IMR-90 (cell line): ENCODE measurements around the gene NOL4L. TPM values are rescaled to one million over a fixed set of nuclear protein-coding genes. Genes with fewer than 3 reads are reported as not detected.

ENCODE experiments used
- ATAC-seq: fragments of 200-7000 bp; cut with Tn5 transposase; 2 replicates; pipeline ENCODE4 v1.9.1; 2020; ENCODE audit warnings: low read depth, mild to moderate bottlenecking, moderate library complexity
- BruUV-seq: library from RNA; stranded (reverse); fragments of 400-500 nt; replicated peaks from 2 replicates; lab custom pipeline; 2021; lab: Mats Ljungman, UMichigan
- CTCF ChIA-PET: fragments of 300-600 bp; formaldehyde crosslinking; extraction: SDS; loops from one replicate; lab custom pipeline; 2021; ENCODE audit warnings: antibody characterized with exemption; lab: Yijun Ruan, JAX
- POLR2A ChIA-PET: fragments of 300-600 bp; sonication (Branson Sonifier 250); formaldehyde crosslinking; loops from one replicate; lab custom pipeline; 2022; ENCODE audit warnings: antibody characterized with exemption; ENCODE audit not compliant: unreplicated experiment; lab: Charles Lee
- DNase-seq: peaks from one replicate; pipeline ENCODE4 v3.0.0; 2013
- H2AFZ ChIP-seq: replicated peaks from 2 replicates; pipeline ENCODE3; 2013; ENCODE audit warnings: low read length, mild to moderate bottlenecking; ENCODE audit not compliant: poor library complexity
- H2AK5ac ChIP-seq: 2 replicates; pipeline ENCODE4 v1.6.1; 2013; ENCODE audit warnings: low read depth, low read length, inconsistent platforms
- H2AK9ac ChIP-seq: replicated peaks from 2 replicates; pipeline ENCODE3; 2013; ENCODE audit warnings: mild to moderate bottlenecking, low read depth, low read length, moderate library complexity; ENCODE audit not compliant: poor library complexity
- H2BK120ac ChIP-seq: 2 replicates; pipeline ENCODE4 v1.6.1; 2013; ENCODE audit warnings: low read depth, low read length, inconsistent platforms
- H2BK15ac ChIP-seq: 3 replicates; pipeline ENCODE4 v1.6.1; 2013; ENCODE audit warnings: low read depth, low read length, inconsistent platforms
- H2BK20ac ChIP-seq: 2 replicates; pipeline ENCODE4 v1.6.1; 2013; ENCODE audit warnings: low read depth, mild to moderate bottlenecking, inconsistent platforms, low read length, moderate library complexity
- H2BK5ac ChIP-seq: 2 replicates; pipeline ENCODE4 v1.6.1; 2013; ENCODE audit warnings: mild to moderate bottlenecking, low read depth, low read length, inconsistent platforms; ENCODE audit not compliant: poor library complexity, severe bottlenecking
- H3K14ac ChIP-seq: replicated peaks from 2 replicates; pipeline ENCODE4 v1.6.1; 2013; ENCODE audit warnings: low read depth, low read length, inconsistent platforms
- H3K18ac ChIP-seq: 2 replicates; pipeline ENCODE4 v1.6.1; 2013; ENCODE audit warnings: low read depth, low read length, control low read depth
- H3K23ac ChIP-seq: 2 replicates; pipeline ENCODE4 v1.6.1; 2013; ENCODE audit warnings: low read depth, low read length, inconsistent platforms
- H3K27ac ChIP-seq: 2 replicates; pipeline ENCODE4 v1.5.1; 2013; ENCODE audit warnings: mild to moderate bottlenecking, control low read depth, low read length; ENCODE audit not compliant: insufficient read depth
- H3K27me3 ChIP-seq: 2 replicates; pipeline ENCODE4 v1.6.1; 2013; ENCODE audit warnings: low read length; ENCODE audit not compliant: control insufficient read depth, insufficient read depth
- H3K36me3 ChIP-seq: 2 replicates; pipeline ENCODE4 v1.6.1; 2013; ENCODE audit warnings: low read length, mixed read lengths; ENCODE audit not compliant: control insufficient read depth, insufficient read depth
- H3K4ac ChIP-seq: 2 replicates; pipeline ENCODE4 v1.6.1; 2013; ENCODE audit warnings: low read depth, low read length, inconsistent platforms
- H3K4me1 ChIP-seq: 2 replicates; pipeline ENCODE4 v1.6.1; 2013; ENCODE audit warnings: low read length, mixed read lengths; ENCODE audit not compliant: control insufficient read depth, insufficient read depth
- H3K4me2 ChIP-seq: 2 replicates; pipeline ENCODE4 v1.6.1; 2013; ENCODE audit warnings: low read depth, mild to moderate bottlenecking, control low read depth, low read length, moderate library complexity
- H3K4me3 ChIP-seq: 2 replicates; pipeline ENCODE4 v1.5.1; 2013; ENCODE audit warnings: low read depth, mild to moderate bottlenecking, control low read depth, low read length, moderate library complexity; ENCODE audit not compliant: insufficient read depth
- H3K56ac ChIP-seq: 2 replicates; pipeline ENCODE4 v1.6.1; 2013; ENCODE audit warnings: low read length, inconsistent platforms; ENCODE audit not compliant: insufficient read depth; ENCODE audit errors: extremely low read depth
- H3K79me1 ChIP-seq, 2 experiments: 2 replicates each; pipeline ENCODE4 v1.6.1; 2013; ENCODE audit warnings: low read length in 2 of 2, inconsistent platforms in 1 of 2, low read depth in 1 of 2
- H3K9ac ChIP-seq: 2 replicates; pipeline ENCODE4 v1.6.1; 2013; ENCODE audit warnings: low read depth, low read length, control low read depth
- H3K9me1 ChIP-seq: 2 replicates; pipeline ENCODE4 v1.6.1; 2013; ENCODE audit warnings: low read length, inconsistent platforms; ENCODE audit not compliant: insufficient read depth
- H3K9me3 ChIP-seq: 2 replicates; pipeline ENCODE4 v1.6.1; 2013; ENCODE audit warnings: low read length; ENCODE audit not compliant: control insufficient read depth, insufficient read depth
- H4K20me1 ChIP-seq: 2 replicates; pipeline ENCODE4 v1.6.1; 2013; ENCODE audit warnings: low read length, inconsistent platforms; ENCODE audit not compliant: insufficient read depth
- H4K5ac ChIP-seq: 2 replicates; pipeline ENCODE4 v1.6.1; 2013; ENCODE audit warnings: mild to moderate bottlenecking, low read depth, low read length, control low read depth
- H4K8ac ChIP-seq, 2 experiments: 2 replicates each; pipeline ENCODE4 v1.6.1; 2013; ENCODE audit warnings: low read depth in 2 of 2, low read length in 2 of 2, control low read depth in 1 of 2, inconsistent platforms in 1 of 2
- H4K91ac ChIP-seq: 2 replicates; pipeline ENCODE4 v1.6.1; 2013; ENCODE audit warnings: low read depth, low read length, inconsistent platforms; ENCODE audit not compliant: insufficient read depth
- CTCF ChIP-seq: conservative IDR thresholded peaks from 2 replicates; pipeline ENCODE4 v1.5.1; 2012; ENCODE audit warnings: mild to moderate bottlenecking, low read depth, low read length, improper control_type of control experiment
- FOS ChIP-seq: fragments of 150-350 bp; IDR thresholded peaks from 2 replicates; pipeline ENCODE4 v1.6.1; 2016; ENCODE audit warnings: low read depth, low read length
- MAFK ChIP-seq: IDR thresholded peaks from 2 replicates; pipeline ENCODE4 v1.6.1; 2012; ENCODE audit warnings: low read depth, low read length, improper control_type of control experiment
- MAZ ChIP-seq: IDR thresholded peaks from 2 replicates; pipeline ENCODE4 v1.6.1; 2012; ENCODE audit warnings: low read depth, mild to moderate bottlenecking, low read length, improper control_type of control experiment, moderate library complexity, borderline replicate concordance
- RCOR1 ChIP-seq: IDR thresholded peaks from 2 replicates; pipeline ENCODE4 v1.6.1; 2012; ENCODE audit warnings: mild to moderate bottlenecking, low read length, improper control_type of control experiment; ENCODE audit not compliant: insufficient replicate concordance
- SMC3 ChIP-seq: fragments of 150-350 bp; IDR thresholded peaks from 2 replicates; pipeline ENCODE4 v1.6.1; 2016; ENCODE audit warnings: low read depth, mild to moderate bottlenecking, antibody characterized with exemption, low read length, moderate library complexity
- WGBS, 2 experiments: methylation state at CpG; one replicate each; pipeline versions ENCODE4 v1.1.5 to v1.1.7; 2013; ENCODE audit warnings: missing lambda C conversion rate in 2 of 2; ENCODE audit not compliant: insufficient read length in 1 of 2; ENCODE audit errors: extremely low coverage in 2 of 2; 5-methylcytosine and 5-hydroxymethylcytosine counted together
- dilution Hi-C: fragments of 300-500 bp; cut with HindIII; formaldehyde crosslinking; loops from one replicate; pipeline ENCODE4 v1.14.3; 2018; ENCODE audit warnings: low sequenced_read_pairs; ENCODE audit not compliant: unreplicated experiment
- in situ Hi-C: fragments of 300-500 bp; cut with MboI; formaldehyde crosslinking; loops from 3 replicates; pipeline ENCODE4 v1.14.3; 2019; ENCODE audit warnings: low sequenced_read_pairs, inconsistent platforms, mixed read lengths
- intact Hi-C: fragments of 100-400 bp; cut with micrococcal nuclease; formaldehyde crosslinking; loops from 2 replicates; pipeline ENCODE4 v1.10.0; 2022
- polyA plus RNA-seq, 3 experiments: library from polyadenylated mRNA; depleted of rRNA; stranded (reverse); fragments of >200 nt; gene quantifications; 2 replicates each; pipeline ENCODE4 v1.2.3, GENCODE V29; 2012; ENCODE audit warnings: low replicate concordance in 1 of 3
- total RNA-seq: library from RNA; depleted of rRNA; stranded (reverse); fragments of >200 nt; gene quantifications from 2 replicates; pipeline ENCODE4 v1.2.3, GENCODE V29; 2012
- TF ChIP-seq, protein P1 (sequence below): fragments of 150-350 bp; IDR thresholded peaks from 2 replicates; pipeline ENCODE4 v1.6.1; 2016; ENCODE audit warnings: low read depth, mild to moderate bottlenecking, low read length, moderate library complexity, borderline replicate concordance

The NOL4L gene
- total and polyA plus RNA-seq, 2 of the 4 experiments (the other 2 are of a cell fraction), result 4.7 to 13.3 TPM

DNA sequence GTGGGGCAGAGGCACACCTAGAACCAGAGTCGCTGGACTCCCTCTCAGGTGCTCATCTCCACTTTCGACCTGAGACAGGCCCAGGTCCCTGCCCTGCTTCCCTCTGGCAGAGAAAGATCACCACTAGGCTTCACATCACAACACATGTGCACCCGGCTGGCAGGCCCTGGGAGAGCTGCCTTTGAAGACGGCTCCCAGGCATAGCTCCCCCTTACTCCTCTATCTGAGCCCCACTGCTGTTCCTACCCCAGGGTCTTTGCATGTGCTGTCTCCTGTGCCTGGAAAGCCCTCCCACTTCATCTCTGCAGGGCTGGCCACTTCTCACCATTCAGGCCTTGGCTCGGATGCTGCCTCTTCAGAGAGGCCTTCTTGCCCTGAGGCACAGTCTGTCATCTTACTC is 89.2 kb downstream of the NOL4L start:
- Histone ChIP-seq H4K20me1 (no peaks in the 10 kb centered on the region), H3K27ac (no peak overlapping the region), H2AK5ac (no peak overlapping the region), H3K27me3 (no peaks in the 10 kb centered on the region), H2BK5ac (no peak overlapping the region), H2AK9ac (no peak overlapping the region), H3K23ac (no peak overlapping the region), H3K14ac (no peak overlapping the region), H3K56ac (no peak overlapping the region), H2AFZ (no peak overlapping the region), H3K9me1 (peaks cover 20% of the 10 kb centered on the region), H3K4me2 (no peak overlapping the region), H3K4me1 (peaks cover 3% of the 10 kb centered on the region; the same call in 1 of the 2 replicates), H3K18ac (no peak overlapping the region), H3K9me3 (no peaks in the 10 kb centered on the region), H3K4ac (no peak overlapping the region), H2BK20ac (no peak overlapping the region), H2BK120ac (no peak overlapping the region), H4K5ac (no peak overlapping the region), H3K79me1 (no peaks in the 10 kb centered on the region; a peak in 2 of 4 replicates), H4K91ac (no peak overlapping the region), H4K8ac (no peak overlapping the region), H2BK15ac (no peak overlapping the region), H3K4me3 (no peak overlapping the region), H3K9ac (no peak overlapping the region), H3K36me3 (no peaks in the 10 kb centered on the region)
- ATAC-seq, result no peak
- intact Hi-C loops, result no loop called here
- no peak for TF ChIP-seq MAFK
- no peak for TF ChIP-seq MAZ
- no peak for TF ChIP-seq CTCF
- no peak for TF ChIP-seq RCOR1
- no peak for TF ChIP-seq SMC3
- TF ChIP-seq, protein P1, sequence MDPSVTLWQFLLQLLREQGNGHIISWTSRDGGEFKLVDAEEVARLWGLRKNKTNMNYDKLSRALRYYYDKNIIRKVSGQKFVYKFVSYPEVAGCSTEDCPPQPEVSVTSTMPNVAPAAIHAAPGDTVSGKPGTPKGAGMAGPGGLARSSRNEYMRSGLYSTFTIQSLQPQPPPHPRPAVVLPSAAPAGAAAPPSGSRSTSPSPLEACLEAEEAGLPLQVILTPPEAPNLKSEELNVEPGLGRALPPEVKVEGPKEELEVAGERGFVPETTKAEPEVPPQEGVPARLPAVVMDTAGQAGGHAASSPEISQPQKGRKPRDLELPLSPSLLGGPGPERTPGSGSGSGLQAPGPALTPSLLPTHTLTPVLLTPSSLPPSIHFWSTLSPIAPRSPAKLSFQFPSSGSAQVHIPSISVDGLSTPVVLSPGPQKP, result no peak
- TF ChIP-seq FOS, result no peak
- dilution Hi-C loops, result no loop called here
- no peak for DNase-seq
- BruUV-seq, result no TSS peak
- CTCF ChIA-PET, result interaction anchor here (0.6 kb wide), 1 partner anchor 1348 kb away, joined by 4 read pairs; no protein-coding TSS in a partner anchor
- in situ Hi-C loops, result loop anchor here (25.0 kb wide), 1 partner anchor 659 kb away; the partner anchor contains the start of gene FOXS1
- 91% methylated on average over 4 of the region's 5 CpGs; no CpG with 5 or more reads in 1 of the 2 experiments for WGBS, 2 experiments
- POLR2A ChIA-PET, result no interaction called here
